OCI-LY7 (cell line): ENCODE measurements around the gene GLIS1.

Experiments
- EZH2phosphoT487 ChIP-seq: fragments of 200-600 bp; sonication (generic); IDR thresholded peaks from 2 replicates; pipeline ENCODE4 v1.6.1; 2018; ENCODE audit warnings: low read depth, borderline replicate concordance, mild to moderate bottlenecking, mixed run types, antibody characterized with exemption, low read length, moderate library complexity, mixed read lengths
- TF ChIP-seq, protein P1 (sequence below): fragments of 200-600 bp; sonication (generic); conservative IDR thresholded peaks from 2 replicates; pipeline ENCODE4 v1.5.1; 2014; ENCODE audit warnings: mild to moderate bottlenecking, antibody characterized with exemption, low read length, moderate library complexity, mixed read lengths

DNA sequence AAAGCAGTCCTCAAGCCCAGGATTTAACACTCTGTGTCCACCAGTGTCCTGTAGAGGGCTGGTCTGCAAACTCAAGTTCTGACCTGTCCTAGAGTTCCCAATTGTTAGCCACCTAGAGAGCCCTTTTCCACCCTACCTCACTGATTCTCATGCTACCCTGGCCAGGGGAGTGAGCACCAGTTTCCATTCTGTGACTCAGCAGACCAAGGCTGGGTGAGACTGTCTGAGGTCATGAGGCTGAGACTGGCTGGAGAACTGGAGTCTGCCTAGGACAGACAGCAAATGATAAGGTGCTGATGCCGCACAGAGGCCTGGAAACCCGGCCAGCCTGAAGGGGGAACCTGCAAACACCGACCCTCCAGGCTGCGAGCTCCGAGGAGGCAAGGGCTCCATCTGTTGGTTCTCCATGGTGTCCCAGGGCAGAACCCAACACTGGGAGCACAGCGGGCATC, 13.7 kb downstream of the GLIS1 start:
- TF ChIP-seq, protein P1, sequence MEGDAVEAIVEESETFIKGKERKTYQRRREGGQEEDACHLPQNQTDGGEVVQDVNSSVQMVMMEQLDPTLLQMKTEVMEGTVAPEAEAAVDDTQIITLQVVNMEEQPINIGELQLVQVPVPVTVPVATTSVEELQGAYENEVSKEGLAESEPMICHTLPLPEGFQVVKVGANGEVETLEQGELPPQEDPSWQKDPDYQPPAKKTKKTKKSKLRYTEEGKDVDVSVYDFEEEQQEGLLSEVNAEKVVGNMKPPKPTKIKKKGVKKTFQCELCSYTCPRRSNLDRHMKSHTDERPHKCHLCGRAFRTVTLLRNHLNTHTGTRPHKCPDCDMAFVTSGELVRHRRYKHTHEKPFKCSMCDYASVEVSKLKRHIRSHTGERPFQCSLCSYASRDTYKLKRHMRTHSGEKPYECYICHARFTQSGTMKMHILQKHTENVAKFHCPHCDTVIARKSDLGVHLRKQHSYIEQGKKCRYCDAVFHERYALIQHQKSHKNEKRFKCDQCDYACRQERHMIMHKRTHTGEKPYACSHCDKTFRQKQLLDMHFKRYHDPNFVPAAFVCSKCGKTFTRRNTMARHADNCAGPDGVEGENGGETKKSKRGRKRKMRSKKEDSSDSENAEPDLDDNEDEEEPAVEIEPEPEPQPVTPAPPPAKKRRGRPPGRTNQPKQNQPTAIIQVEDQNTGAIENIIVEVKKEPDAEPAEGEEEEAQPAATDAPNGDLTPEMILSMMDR = peak; percentile 39
- TF ChIP-seq EZH2phosphoT487 = no peak
